Measurements from ENCODE around the gene CTPS1. TPM values are rescaled to one million over a fixed set of nuclear protein-coding genes. Genes with fewer than 3 reads are reported as not detected.
A peak's percentile ranks its signal among the peaks of the same experiment; 100 is the strongest.

CTPS1 gene
- total RNA-seq, 8 experiments from 2014 or later, result 18.2 to 93.4 (median 44.2) TPM

GRCh38 chr1:40974945-40975344, 4.6 kb upstream of the CTPS1 start:
- WGBS, 10 experiments, result 64 to 91% (median 81%) methylated on average over 2 to 9 of the region's 9 CpGs; no CpG with 5 or more reads in 2 of the 10 experiments
- Histone ChIP-seq H3K4me1 (replicated peaks in 1 of 2) (peaks cover 0 to 3% of the 10 kb centered on the region in 2 donors), H3K4me3 (no peak overlapping the region), H3K27ac (no peak overlapping the region)
- no peak for ATAC-seq (replicated peaks in 6 of 8)
- in situ Hi-C loops (cut with MboI; ENCODE audit: low pct_unique_long_range_greater_than_20kb in 2 of 9, low sequenced_read_pairs in 9 of 9, unreplicated experiment in 9 of 9), result loop anchor here in 1 of 9 experiments (25.0 kb wide), 1 partner anchor 363 kb away; no protein-coding TSS in a partner anchor

- WGBS, 10 experiments, result 57 to 100% (median 85%) methylated on average over 2 to 5 of the region's 5 CpGs
These were observed 2.4 kb upstream of the CTPS1 start for GRCh38 chr1:40976952-40977690.

GRCh38 chr1:40977716-40978115, 1.8 kb upstream of the CTPS1 start:
- Histone ChIP-seq H3K4me1 (replicated peaks in 1 of 2) (peaks cover 13% of the 10 kb centered on the region in 2 donors), H3K27ac (no peak overlapping the region), H3K4me3 (no peak overlapping the region)
- in situ Hi-C loops (cut with MboI; ENCODE audit: low pct_unique_long_range_greater_than_20kb in 2 of 9, low sequenced_read_pairs in 9 of 9, unreplicated experiment in 9 of 9), result no loop called here
- ATAC-seq (replicated peaks in 6 of 8), result no peak
- 83 to 100% (median 100%) methylated on average over 1 of the region's 1 CpG; no CpG with 5 or more reads in 5 of the 10 experiments for WGBS, 10 experiments

More at GRCh38 chr1:40976952-40977690, 2.4 kb upstream of the CTPS1 start:
- H3K4me3 ChIP-seq, result no peak overlapping the region
- in situ Hi-C loops (cut with MboI; ENCODE audit: low pct_unique_long_range_greater_than_20kb in 2 of 9, low sequenced_read_pairs in 9 of 9, unreplicated experiment in 9 of 9), result no loop called here
- peaks cover 13% of the 10 kb centered on the region in 2 donors for H3K4me1 ChIP-seq (replicated peaks in 1 of 2)
- ATAC-seq (replicated peaks in 6 of 8), result no peak
- no peak overlapping the region for H3K27ac ChIP-seq

GRCh38 chr1:40978886-40979240, 633 bp upstream of the CTPS1 start:
- ATAC-seq (replicated peaks in 6 of 8), result no peak

GRCh38 chr1:40980068-40980452, 564 bp downstream of the CTPS1 start:
- in situ Hi-C loops (cut with MboI; ENCODE audit: low pct_unique_long_range_greater_than_20kb in 2 of 9, low sequenced_read_pairs in 9 of 9, unreplicated experiment in 9 of 9), result no loop called here

More at GRCh38 chr1:40978886-40979240, 633 bp upstream of the CTPS1 start:
- in situ Hi-C loops (cut with MboI; ENCODE audit: low pct_unique_long_range_greater_than_20kb in 2 of 9, low sequenced_read_pairs in 9 of 9, unreplicated experiment in 9 of 9), result no loop called here
- H3K4me3 ChIP-seq, result peak overlapping the region; percentile 53 to 82 (median 71)
- 19 to 85% (median 44%) methylated on average over 2 to 14 of the region's 17 CpGs; no CpG with 5 or more reads in 4 of the 10 experiments for WGBS, 10 experiments
- H3K4me1 ChIP-seq (replicated peaks in 1 of 2), result peaks cover 13% of the 10 kb centered on the region in 2 donors
- peak overlapping the region; percentile 91 to 96 for H3K27ac ChIP-seq

GRCh38 chr1:40980453-40981121, 1.1 kb downstream of the CTPS1 start:
- in situ Hi-C loops (cut with MboI; ENCODE audit: low pct_unique_long_range_greater_than_20kb in 2 of 9, low sequenced_read_pairs in 9 of 9, unreplicated experiment in 9 of 9), result no loop called here
- WGBS, 10 experiments, result 2 to 41% (median 5%) methylated on average over 4 to 27 of the region's 27 CpGs; no CpG with 5 or more reads in 1 of the 10 experiments
- peak overlapping the region; percentile 53 to 82 (median 71) for H3K4me3 ChIP-seq
- ATAC-seq (replicated peaks in 6 of 8), result no peak
- H3K4me1 ChIP-seq (replicated peaks in 1 of 2), result peaks cover 13% of the 10 kb centered on the region in 2 donors
- peak overlapping the region; percentile 91 to 96 for H3K27ac ChIP-seq

More at GRCh38 chr1:40980068-40980452, 564 bp downstream of the CTPS1 start:
- peak in 4 of 8 experiments; percentile 23 to 40 (median 28) for ATAC-seq (replicated peaks in 6 of 8)
- H3K4me3 ChIP-seq, result peak overlapping the region; percentile 53 to 82 (median 71)
- WGBS, 10 experiments, result 0% methylated on average over 4 to 14 of the region's 50 CpGs; no CpG with 5 or more reads in 8 of the 10 experiments
- H3K4me1 ChIP-seq (replicated peaks in 1 of 2), result peaks cover 13% of the 10 kb centered on the region in 2 donors
- peak overlapping the region; percentile 91 to 96 for H3K27ac ChIP-seq

GRCh38 chr1:40981691-40982448, 2.4 kb downstream of the CTPS1 start:
- Histone ChIP-seq H3K4me3 (no peak overlapping the region), H3K4me1 (replicated peaks in 1 of 2) (peaks cover 13% of the 10 kb centered on the region in 2 donors), H3K27ac (no peak overlapping the region)
- WGBS, 10 experiments, result 48 to 100% (median 72%) methylated on average over 2 to 14 of the region's 14 CpGs; no CpG with 5 or more reads in 1 of the 10 experiments
- ATAC-seq (replicated peaks in 6 of 8), result no peak
- in situ Hi-C loops (cut with MboI; ENCODE audit: low pct_unique_long_range_greater_than_20kb in 2 of 9, low sequenced_read_pairs in 9 of 9, unreplicated experiment in 9 of 9), result no loop called here

- H3K4me3 ChIP-seq, result no peak overlapping the region
- 20 to 100% (median 92%) methylated on average over 1 of the region's 1 CpG; no CpG with 5 or more reads in 4 of the 10 experiments for WGBS, 10 experiments
- in situ Hi-C loops (cut with MboI; ENCODE audit: low pct_unique_long_range_greater_than_20kb in 2 of 9, low sequenced_read_pairs in 9 of 9, unreplicated experiment in 9 of 9), result no loop called here
- no peak for ATAC-seq (replicated peaks in 6 of 8)
- H3K27ac ChIP-seq, result no peak overlapping the region
- H3K4me1 ChIP-seq (replicated peaks in 1 of 2), result peaks cover 13% of the 10 kb centered on the region in 2 donors
These were observed 3.2 kb downstream of the CTPS1 start for GRCh38 chr1:40982721-40983120.

GRCh38 chr1:40983286-40983685, 3.8 kb downstream of the CTPS1 start:
- Histone ChIP-seq H3K4me3 (no peak overlapping the region), H3K4me1 (replicated peaks in 1 of 2) (peaks cover 13% of the 10 kb centered on the region in 2 donors), H3K27ac (no peak overlapping the region)
- in situ Hi-C loops (cut with MboI; ENCODE audit: low pct_unique_long_range_greater_than_20kb in 2 of 9, low sequenced_read_pairs in 9 of 9, unreplicated experiment in 9 of 9), result no loop called here
- no peak for ATAC-seq (replicated peaks in 6 of 8)
- 0 to 100% (median 80%) methylated on average over 1 of the region's 1 CpG; no CpG with 5 or more reads in 1 of the 10 experiments for WGBS, 10 experiments

GRCh38 chr1:40984066-40984465, 4.6 kb downstream of the CTPS1 start:
- H3K27ac ChIP-seq, result no peak overlapping the region
- no peak for ATAC-seq (replicated peaks in 6 of 8)
- no peak overlapping the region for H3K4me3 ChIP-seq
- in situ Hi-C loops (cut with MboI; ENCODE audit: low pct_unique_long_range_greater_than_20kb in 2 of 9, low sequenced_read_pairs in 9 of 9, unreplicated experiment in 9 of 9), result no loop called here
- WGBS, 10 experiments, result 44 to 100% (median 96%) methylated on average over 1 to 2 of the region's 2 CpGs
- peaks cover 10 to 13% of the 10 kb centered on the region in 2 donors for H3K4me1 ChIP-seq (replicated peaks in 1 of 2)

- ATAC-seq (replicated peaks in 6 of 8), result no peak
- WGBS, 10 experiments, result 86 to 100% (median 99%) methylated on average over 1 to 4 of the region's 4 CpGs
- in situ Hi-C loops (cut with MboI; ENCODE audit: low pct_unique_long_range_greater_than_20kb in 2 of 9, low sequenced_read_pairs in 9 of 9, unreplicated experiment in 9 of 9), result no loop called here
- Histone ChIP-seq H3K27ac (no peak overlapping the region), H3K4me1 (replicated peaks in 1 of 2) (peaks cover 10 to 13% of the 10 kb centered on the region in 2 donors), H3K4me3 (no peak overlapping the region)
These were observed 5.0 kb downstream of the CTPS1 start for GRCh38 chr1:40984531-40984930.

- no peak overlapping the region for H3K27ac ChIP-seq
- ATAC-seq (replicated peaks in 6 of 8), result no peak
- WGBS, 10 experiments, result 33 to 100% (median 80%) methylated on average over 1 to 5 of the region's 5 CpGs; no CpG with 5 or more reads in 2 of the 10 experiments
- in situ Hi-C loops (cut with MboI; ENCODE audit: low pct_unique_long_range_greater_than_20kb in 2 of 9, low sequenced_read_pairs in 9 of 9, unreplicated experiment in 9 of 9), result no loop called here
- peaks cover 10 to 13% of the 10 kb centered on the region in 2 donors for H3K4me1 ChIP-seq (replicated peaks in 1 of 2)
- no peak overlapping the region for H3K4me3 ChIP-seq
These were observed 5.7 kb downstream of the CTPS1 start for GRCh38 chr1:40985161-40985560.
